ENCODE data around the gene LLCFC1.

DNA sequence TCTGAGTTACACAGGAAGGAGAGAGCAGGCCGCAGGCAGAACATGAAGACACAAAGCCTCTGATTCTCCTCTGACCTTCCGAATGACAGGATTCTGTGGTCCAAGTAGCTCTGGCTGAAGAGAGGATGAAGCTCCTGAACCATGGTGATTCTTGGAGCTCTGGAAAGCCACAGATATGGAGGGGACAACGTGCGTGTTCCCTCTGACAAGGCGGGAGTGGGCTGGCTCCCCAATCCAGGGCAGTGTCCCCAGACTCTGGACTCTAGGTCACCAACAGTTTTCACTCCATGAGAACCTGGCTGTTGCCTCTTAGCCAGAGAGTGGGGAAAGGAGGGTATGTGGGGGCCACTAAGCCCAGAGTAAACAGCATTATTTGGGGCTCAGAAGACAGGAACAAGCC lies 46.3 kb upstream of the LLCFC1 start:
- TF ChIP-seq, protein P1, sequence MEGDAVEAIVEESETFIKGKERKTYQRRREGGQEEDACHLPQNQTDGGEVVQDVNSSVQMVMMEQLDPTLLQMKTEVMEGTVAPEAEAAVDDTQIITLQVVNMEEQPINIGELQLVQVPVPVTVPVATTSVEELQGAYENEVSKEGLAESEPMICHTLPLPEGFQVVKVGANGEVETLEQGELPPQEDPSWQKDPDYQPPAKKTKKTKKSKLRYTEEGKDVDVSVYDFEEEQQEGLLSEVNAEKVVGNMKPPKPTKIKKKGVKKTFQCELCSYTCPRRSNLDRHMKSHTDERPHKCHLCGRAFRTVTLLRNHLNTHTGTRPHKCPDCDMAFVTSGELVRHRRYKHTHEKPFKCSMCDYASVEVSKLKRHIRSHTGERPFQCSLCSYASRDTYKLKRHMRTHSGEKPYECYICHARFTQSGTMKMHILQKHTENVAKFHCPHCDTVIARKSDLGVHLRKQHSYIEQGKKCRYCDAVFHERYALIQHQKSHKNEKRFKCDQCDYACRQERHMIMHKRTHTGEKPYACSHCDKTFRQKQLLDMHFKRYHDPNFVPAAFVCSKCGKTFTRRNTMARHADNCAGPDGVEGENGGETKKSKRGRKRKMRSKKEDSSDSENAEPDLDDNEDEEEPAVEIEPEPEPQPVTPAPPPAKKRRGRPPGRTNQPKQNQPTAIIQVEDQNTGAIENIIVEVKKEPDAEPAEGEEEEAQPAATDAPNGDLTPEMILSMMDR (IDR thresholded peaks at IDR 0.05; ENCODE audit: low read depth, low read length): no peak
- TF ChIP-seq EZH2phosphoT487 (IDR thresholded peaks at IDR 0.05; ENCODE audit: low read depth): no peak
